DMS153 treated with DMSO at 0.1 percent for 48 hours (cell line): ENCODE data around the gene TRUB1.

Experiments used
- DNase-seq: peaks from one replicate; lab custom pipeline; 2025; ENCODE audit not compliant: unreplicated experiment; lab: John Stamatoyannopoulos, UW

The TRUB1 gene

GRCh38 chr10:114973997-114974396 lies 36.0 kb downstream of the TRUB1 start:
- no peak for DNase-seq

- DNase-seq: no peak
Observed at GRCh38 chr10:114974625-114975024, 36.6 kb downstream of the TRUB1 start.

- DNase-seq: no peak
Observed at GRCh38 chr10:114975091-114975490, 37.1 kb downstream of the TRUB1 start.

DNA sequence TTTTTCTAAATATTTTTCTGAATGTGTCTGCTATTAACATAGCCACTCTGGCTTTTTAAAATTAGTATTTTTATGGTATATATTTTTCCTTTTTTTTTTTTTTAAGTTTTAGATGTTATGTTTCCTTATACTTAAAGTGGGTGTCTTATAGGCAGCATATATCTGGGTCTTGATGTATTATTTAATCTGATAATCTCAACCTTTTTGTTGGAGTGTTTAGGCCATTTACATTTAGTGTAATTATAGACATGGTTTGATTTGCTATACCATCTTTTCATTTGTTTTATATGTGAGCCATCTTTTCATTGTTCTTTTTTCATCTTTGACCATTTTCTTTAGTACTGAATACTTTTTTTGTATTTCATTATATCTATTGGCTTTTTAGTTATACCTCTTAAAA lies 45.0 kb downstream of the TRUB1 start:
- no peak for DNase-seq

- DNase-seq: no peak
Observed at GRCh38 chr10:114987995-114988394, 50.0 kb downstream of the TRUB1 start.

- DNase-seq: no peak
Observed at GRCh38 chr10:114990586-114990985, 52.6 kb downstream of the TRUB1 start.

DNA sequence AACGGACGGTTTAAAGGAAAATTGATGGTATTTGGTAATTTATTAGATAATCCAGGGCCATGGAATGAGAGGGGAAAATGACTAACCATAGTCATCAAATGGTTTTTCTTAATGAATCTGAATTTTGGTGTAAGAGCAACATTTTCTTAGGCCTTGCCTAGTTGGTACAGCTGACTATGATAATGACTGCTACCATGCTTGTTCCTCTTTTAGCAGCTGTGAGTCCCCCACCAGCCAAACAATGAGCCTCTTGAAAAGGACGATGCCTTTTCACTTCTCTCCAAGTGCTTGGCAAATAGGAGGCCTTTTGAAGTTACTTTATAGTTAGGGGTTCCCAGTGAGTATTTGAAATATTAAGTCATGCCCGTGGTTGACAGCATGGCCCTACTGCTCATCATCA lies 53.0 kb downstream of the TRUB1 start:
- no peak for DNase-seq

DNA sequence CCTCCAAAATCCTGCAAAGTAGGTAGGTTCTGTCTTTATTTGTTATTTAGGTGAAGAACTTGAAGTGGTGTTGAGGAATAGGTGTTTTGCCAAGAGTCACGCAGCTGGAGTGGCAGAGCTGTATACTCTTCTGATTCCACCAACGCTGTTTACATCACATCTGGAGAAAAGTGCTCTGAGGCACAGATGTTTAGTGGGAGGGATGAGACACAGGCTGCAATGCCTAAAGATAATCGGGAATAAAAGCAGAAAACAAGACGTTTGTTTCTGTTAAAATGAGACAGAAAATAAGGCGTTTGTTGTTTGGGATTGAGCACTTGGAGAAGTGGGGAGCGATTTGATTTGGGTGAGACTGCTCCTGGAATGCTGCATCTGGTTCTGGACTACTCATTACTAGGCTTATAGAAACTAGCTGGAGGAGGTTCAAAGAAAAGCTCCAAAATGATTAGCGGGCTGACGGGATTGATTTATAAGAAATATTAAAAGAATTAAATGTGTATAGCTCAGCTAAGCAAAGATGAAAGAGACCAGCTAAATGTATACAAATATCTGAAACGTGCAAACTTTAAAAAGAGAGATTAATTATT lies 54.3 kb downstream of the TRUB1 start:
- no peak for DNase-seq

- DNase-seq: no peak
Observed at GRCh38 chr10:114995468-114996247, 57.7 kb downstream of the TRUB1 start.

DNA sequence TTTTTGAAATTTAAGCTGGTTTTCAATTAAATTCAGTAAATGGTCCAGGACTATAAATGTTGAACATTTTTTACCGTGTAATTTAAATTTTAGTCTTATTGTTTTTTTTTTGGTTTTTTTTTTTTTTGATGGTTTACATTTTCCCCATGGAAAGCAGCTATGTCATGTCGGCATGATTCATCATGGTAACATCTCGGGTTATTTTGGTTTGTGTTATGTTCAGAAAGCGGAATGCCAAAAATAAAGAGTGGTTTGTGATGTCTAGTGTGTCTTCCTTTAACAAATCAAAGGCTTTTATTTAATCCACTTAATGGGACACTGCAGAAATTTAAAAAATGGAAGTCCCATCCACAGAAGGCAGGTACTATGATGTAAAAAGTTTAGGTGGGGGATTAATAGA lies 58.5 kb downstream of the TRUB1 start:
- no peak for DNase-seq

GRCh38 chr10:114998993-114999392 lies 61.0 kb downstream of the TRUB1 start:
- no peak for DNase-seq

GRCh38 chr10:115001506-115002381 lies 63.7 kb downstream of the TRUB1 start:
- no peak for DNase-seq

DNA sequence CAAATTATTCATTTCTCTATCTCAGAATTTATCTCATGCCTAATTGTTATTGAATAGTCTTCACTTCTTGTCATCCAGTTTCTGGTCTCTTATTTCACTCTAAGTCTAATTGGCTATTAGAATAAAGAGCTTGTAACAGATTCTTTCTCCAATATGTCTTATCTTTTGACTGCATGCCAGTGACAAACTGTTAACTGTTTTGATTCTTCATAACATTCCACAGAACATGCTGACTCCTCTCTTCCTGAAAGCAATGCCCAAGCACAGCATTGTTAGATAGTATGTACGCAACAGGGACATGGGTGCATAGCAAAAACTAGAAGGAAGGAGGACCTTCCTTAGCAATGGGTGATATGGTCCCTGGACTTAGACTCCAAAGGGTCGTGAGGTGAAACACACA lies 65.4 kb downstream of the TRUB1 start:
- no peak for DNase-seq

GRCh38 chr10:115004236-115004862 lies 66.4 kb downstream of the TRUB1 start:
- DNase-seq: no peak

- DNase-seq: no peak
Observed at GRCh38 chr10:115005771-115006170, 67.8 kb downstream of the TRUB1 start.

DNA sequence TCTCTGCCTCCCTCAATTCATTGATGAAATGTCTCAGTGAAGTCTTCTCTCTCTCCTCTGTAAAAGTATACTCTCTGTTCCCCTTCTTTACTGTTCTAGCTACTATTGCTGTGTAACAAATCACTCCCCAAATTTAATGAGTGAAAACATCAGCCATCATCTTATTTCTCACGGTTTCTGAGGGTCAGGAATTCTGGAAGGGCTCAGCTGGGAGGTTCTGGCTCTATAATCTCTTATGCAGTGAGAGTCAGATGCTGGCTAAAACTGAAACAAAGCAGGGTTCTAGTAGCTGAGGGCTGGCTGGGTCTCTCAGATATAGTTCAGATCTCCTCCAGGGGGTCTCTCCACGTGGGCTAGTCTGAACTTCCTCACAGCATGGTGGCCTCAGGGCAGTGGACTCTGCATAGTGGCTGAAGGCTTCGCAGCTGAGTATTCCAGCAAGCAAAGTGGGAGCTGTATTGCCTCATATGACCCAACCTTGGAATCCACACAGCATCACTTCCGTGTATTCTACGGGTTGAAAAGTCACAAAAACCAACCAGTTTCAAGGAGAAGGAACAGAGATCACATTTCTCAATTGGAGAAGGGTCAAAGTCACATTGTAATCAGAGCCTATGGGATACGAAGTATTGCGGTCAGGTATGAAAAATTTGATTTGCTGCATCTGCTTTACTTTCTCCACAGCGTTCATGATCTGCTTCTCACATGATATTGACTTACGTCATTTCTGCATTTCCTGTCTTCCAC lies 80.4 kb downstream of the TRUB1 start:
- DNase-seq: no peak

DNA sequence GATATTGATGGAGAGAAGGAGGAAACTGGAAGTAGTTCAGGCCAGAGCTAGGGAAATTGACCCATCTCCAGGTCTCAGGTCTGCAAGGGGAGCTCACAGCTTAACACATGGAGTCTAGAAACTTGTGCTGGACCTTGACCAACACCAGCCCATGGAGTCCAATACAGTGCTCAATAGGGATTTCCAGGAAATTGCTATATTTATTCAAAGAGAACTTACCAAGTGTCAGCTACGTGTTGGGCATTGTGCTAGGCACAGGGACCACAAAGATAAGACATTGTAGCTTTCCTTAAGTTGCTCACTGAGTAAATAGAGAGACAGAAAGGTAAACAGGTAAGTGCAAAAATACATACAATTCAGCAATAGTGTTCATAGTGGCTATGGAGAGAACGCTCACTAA lies 82.5 kb downstream of the TRUB1 start:
- no peak for DNase-seq

DNA sequence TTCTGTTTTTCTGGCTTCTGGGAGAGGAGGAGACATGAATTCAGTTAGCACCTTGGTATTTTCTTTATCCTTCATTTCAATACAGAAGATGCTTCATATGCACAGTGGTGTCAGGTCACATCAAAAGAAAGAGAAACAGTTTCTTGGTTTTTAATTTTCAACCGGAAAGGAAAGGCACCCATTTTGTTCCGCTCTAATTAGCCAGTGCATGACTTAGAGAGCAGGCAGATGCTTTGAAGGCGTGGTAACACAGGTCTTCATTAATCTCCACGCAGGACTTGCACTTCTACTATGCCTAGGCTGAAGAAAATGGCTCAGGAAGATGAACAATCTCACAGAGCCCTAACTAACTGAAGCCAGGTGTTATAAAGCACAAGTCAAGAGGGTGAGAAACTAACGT lies 84.7 kb downstream of the TRUB1 start:
- no peak for DNase-seq

DNA sequence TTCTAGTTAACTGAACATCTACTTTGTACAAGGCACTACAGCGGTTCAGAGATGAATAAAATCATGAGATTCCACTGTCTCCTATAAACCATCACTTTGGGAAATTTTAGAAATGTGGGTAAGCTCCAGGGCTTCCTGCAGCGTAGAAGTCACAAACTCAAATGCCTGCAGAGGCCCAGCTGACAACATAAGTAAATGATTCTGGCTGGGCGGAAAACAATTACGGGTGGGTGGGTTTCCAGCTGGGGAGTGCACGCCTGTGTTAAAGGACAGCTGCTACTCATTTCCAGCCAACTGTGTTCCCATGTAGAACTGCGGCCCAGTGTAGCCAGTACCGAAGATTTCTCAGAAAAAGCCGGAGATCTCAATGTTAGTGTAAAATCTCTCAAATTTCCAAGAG lies 85.7 kb downstream of the TRUB1 start:
- DNase-seq: no peak

DNA sequence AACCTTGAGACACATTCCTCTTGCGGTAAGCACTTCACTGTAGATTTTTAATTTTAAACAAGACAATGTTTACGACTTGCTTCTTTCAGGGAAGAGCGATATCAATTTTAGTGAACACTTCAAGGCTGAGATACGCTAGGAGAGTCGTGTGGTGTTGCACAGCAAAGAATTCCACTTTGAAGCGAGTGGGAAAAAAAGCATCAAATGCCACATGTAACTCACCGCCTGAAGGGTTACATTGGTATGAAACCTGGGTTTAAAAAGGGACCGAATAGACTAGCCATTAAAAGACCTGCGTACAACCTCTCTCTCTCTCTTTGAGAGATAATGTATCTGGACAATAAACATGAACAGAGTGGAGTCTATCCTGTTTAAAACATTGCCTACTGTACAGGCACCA lies 86.4 kb downstream of the TRUB1 start:
- no peak for DNase-seq
